Measurements from ENCODE around the gene SUB1.
"Not testable (repeated sequence)": the region's sequence is repeated elsewhere in the genome, so short reads cannot be mapped to it uniquely, and the experiment has no call there.

SUB1 gene

DNA sequence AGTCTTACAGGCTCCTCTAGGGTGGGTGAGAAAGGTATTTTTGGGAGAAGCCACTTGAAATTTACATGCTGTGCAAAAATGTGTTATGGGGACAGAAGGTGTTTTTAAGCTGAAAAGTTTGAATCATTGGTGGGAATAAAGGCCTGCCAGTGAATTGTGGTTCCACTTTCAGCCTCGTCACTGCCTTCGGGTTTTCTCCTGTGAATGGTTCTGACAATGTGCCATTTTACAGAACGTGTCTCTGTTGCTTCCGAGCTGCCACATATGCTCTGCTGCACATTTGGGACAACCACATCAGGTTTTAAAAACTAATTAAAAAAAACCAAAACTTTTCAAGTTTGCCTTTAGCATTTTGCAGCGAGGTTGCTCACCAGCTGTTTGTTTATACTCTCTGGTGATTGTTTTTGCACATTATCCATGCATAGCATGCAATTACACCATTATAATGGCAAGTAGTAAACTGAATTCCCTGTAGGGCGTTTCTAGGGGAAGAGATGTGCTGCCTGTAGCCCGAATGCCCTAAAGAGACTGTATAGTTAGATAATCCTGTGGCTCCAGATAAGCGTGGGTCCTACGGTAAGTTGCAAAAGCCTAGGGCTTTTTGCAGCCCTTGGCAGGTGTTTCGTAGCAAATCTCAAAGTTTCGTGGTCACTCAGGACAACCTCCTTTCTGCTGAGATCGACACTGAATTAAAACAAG is 40.1 kb upstream of the SUB1 start:
- H3K27me3 ChIP-seq (ENCODE audit: insufficient read depth, low read length), result no peaks in the 10 kb centered on the region
- H2BK5ac ChIP-seq (ENCODE audit: low read depth, low read length, poor library complexity), result no peak overlapping the region
- DNase-seq, result no peak
- H2BK120ac ChIP-seq (ENCODE audit: insufficient read depth, low read length, poor library complexity), result no peak overlapping the region
- peaks cover 2 to 4% of the 10 kb centered on the region in 2 experiments for H3K4me1 ChIP-seq (ENCODE audit: control insufficient read depth in 1 of 2, insufficient read depth in 2 of 2, low read length in 2 of 2)
- no peaks in the 10 kb centered on the region for H3K79me1 ChIP-seq (ENCODE audit: low read length)
- no peak overlapping the region for H2AK5ac ChIP-seq (ENCODE audit: low read length)
- H3K14ac ChIP-seq (ENCODE audit: low read length), result no peak overlapping the region
- H3K9me3 ChIP-seq (ENCODE audit: insufficient read depth, low read depth, low read length), result no peaks in the 10 kb centered on the region
- no peak overlapping the region for H3K23ac ChIP-seq (ENCODE audit: low read length)
- no peak overlapping the region for H3K9ac ChIP-seq (ENCODE audit: low read length)
- no peaks in the 10 kb centered on the region for H3K36me3 ChIP-seq (ENCODE audit: control insufficient read depth in 1 of 2, insufficient read depth in 2 of 2, low read length in 2 of 2)
- H4K8ac ChIP-seq (ENCODE audit: low read depth, low read length), result no peak overlapping the region
- no peak overlapping the region for H3K4ac ChIP-seq (ENCODE audit: low read depth, low read length)
- no peak overlapping the region for H3K27ac ChIP-seq (ENCODE audit: low read depth, low read length)
- H2BK12ac ChIP-seq (ENCODE audit: low read length), result no peak overlapping the region
- no peak overlapping the region for H4K91ac ChIP-seq (ENCODE audit: low read depth, low read length)
- H3K4me2 ChIP-seq (ENCODE audit: low read length), result no peak overlapping the region
- H3K18ac ChIP-seq (ENCODE audit: low read length), result no peak overlapping the region
- no peak overlapping the region for H2AFZ ChIP-seq (ENCODE audit: insufficient read depth, low read length, poor library complexity)
- H3K79me2 ChIP-seq (ENCODE audit: control insufficient read depth, insufficient read depth, low read length, poor library complexity), result no peaks in the 10 kb centered on the region
- H3K4me3 ChIP-seq (ENCODE audit: low read depth, low read length), result no peak overlapping the region
- no CpG with 5 or more reads among the region's 12 CpGs for WGBS (ENCODE audit: extremely low coverage, insufficient coverage, insufficient read length)
- H4K12ac ChIP-seq (ENCODE audit: low read depth, low read length), result no peak overlapping the region

DNA sequence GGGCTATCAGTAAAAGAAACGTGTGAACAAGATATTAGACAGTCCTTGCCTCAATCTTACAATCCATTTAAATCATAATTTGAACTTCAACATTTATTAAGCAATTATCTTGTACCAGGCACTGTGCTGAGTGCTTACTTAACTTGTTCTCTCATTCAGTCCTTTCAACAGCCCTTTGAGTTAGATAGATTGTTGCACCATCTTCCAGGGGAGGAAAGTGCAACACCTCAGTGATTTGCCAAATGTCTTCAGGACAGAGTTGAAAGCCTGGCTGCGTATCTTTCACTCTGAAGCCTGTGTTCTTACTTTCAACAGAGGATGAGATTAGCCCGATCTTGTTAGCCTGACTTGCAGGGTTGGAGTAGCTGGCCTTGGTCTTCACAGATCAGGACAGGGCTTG is 34.2 kb upstream of the SUB1 start:
- H2BK120ac ChIP-seq (ENCODE audit: insufficient read depth, low read length, poor library complexity), result no peak overlapping the region
- H3K14ac ChIP-seq (ENCODE audit: low read length), result no peak overlapping the region
- H3K4me2 ChIP-seq (ENCODE audit: low read length), result no peak overlapping the region
- no peaks in the 10 kb centered on the region for H3K79me1 ChIP-seq (ENCODE audit: low read length)
- no peak overlapping the region for H3K23ac ChIP-seq (ENCODE audit: low read length)
- H3K79me2 ChIP-seq (ENCODE audit: control insufficient read depth, insufficient read depth, low read length, poor library complexity), result no peaks in the 10 kb centered on the region
- no peak for DNase-seq
- H3K9ac ChIP-seq (ENCODE audit: low read length), result no peak overlapping the region
- H3K4ac ChIP-seq (ENCODE audit: low read depth, low read length), result no peak overlapping the region
- no peaks in the 10 kb centered on the region for H3K36me3 ChIP-seq (ENCODE audit: control insufficient read depth in 1 of 2, insufficient read depth in 2 of 2, low read length in 2 of 2)
- H3K9me3 ChIP-seq (ENCODE audit: insufficient read depth, low read depth, low read length), result peaks cover 5% of the 10 kb centered on the region
- no peak overlapping the region for H4K12ac ChIP-seq (ENCODE audit: low read depth, low read length)
- no peaks in the 10 kb centered on the region for H3K27me3 ChIP-seq (ENCODE audit: insufficient read depth, low read length)
- no peak overlapping the region for H2AK5ac ChIP-seq (ENCODE audit: low read length)
- no peak overlapping the region for H4K8ac ChIP-seq (ENCODE audit: low read depth, low read length)
- H2BK5ac ChIP-seq (ENCODE audit: low read depth, low read length, poor library complexity), result no peak overlapping the region
- H4K91ac ChIP-seq (ENCODE audit: low read depth, low read length), result no peak overlapping the region
- H2BK12ac ChIP-seq (ENCODE audit: low read length), result no peak overlapping the region
- H3K4me1 ChIP-seq (ENCODE audit: control insufficient read depth in 1 of 2, insufficient read depth in 2 of 2, low read length in 2 of 2), result no peaks in the 10 kb centered on the region
- H3K18ac ChIP-seq (ENCODE audit: low read length), result no peak overlapping the region
- no peak overlapping the region for H3K4me3 ChIP-seq (ENCODE audit: low read depth, low read length)
- WGBS (ENCODE audit: extremely low coverage, insufficient coverage, insufficient read length), result no CpG with 5 or more reads among the region's 3 CpGs
- no peak overlapping the region for H2AFZ ChIP-seq (ENCODE audit: insufficient read depth, low read length, poor library complexity)
- H3K27ac ChIP-seq (ENCODE audit: low read depth, low read length), result no peak overlapping the region

DNA sequence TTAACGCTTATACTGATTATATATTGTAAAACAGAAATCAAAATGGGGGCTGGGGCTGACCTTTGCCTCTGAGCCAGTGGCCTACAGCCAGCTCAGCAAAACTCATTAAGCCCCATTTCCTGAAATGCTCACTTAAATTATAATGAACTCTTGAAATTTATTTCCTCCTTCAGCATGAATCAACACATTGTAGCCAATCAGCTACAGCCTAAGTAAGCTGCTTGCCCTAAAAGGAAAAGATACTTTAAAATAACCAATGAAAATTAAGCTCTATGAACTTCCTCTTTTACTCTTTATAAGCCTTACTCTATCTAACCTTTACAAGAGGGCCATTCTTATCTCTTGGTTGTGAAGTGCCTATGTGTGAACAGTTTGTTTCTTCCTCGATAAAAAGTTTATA is 33.5 kb upstream of the SUB1 start:
- no peak overlapping the region for H4K8ac ChIP-seq (ENCODE audit: low read depth, low read length)
- H4K91ac ChIP-seq (ENCODE audit: low read depth, low read length), result no peak overlapping the region
- no peak overlapping the region for H3K14ac ChIP-seq (ENCODE audit: low read length)
- no peak overlapping the region for H3K4me3 ChIP-seq (ENCODE audit: low read depth, low read length)
- no CpG with 5 or more reads among the region's 2 CpGs for WGBS (ENCODE audit: extremely low coverage, insufficient coverage, insufficient read length)
- H2BK12ac ChIP-seq (ENCODE audit: low read length), result no peak overlapping the region
- H3K79me2 ChIP-seq (ENCODE audit: control insufficient read depth, insufficient read depth, low read length, poor library complexity), result no peaks in the 10 kb centered on the region
- H3K79me1 ChIP-seq (ENCODE audit: low read length), result no peaks in the 10 kb centered on the region
- no peak overlapping the region for H2AK5ac ChIP-seq (ENCODE audit: low read length)
- no peak overlapping the region for H2BK5ac ChIP-seq (ENCODE audit: low read depth, low read length, poor library complexity)
- no peak overlapping the region for H2BK120ac ChIP-seq (ENCODE audit: insufficient read depth, low read length, poor library complexity)
- H3K27me3 ChIP-seq (ENCODE audit: insufficient read depth, low read length), result no peaks in the 10 kb centered on the region
- no peak overlapping the region for H3K9ac ChIP-seq (ENCODE audit: low read length)
- no peak overlapping the region for H2AFZ ChIP-seq (ENCODE audit: insufficient read depth, low read length, poor library complexity)
- no peak overlapping the region for H3K18ac ChIP-seq (ENCODE audit: low read length)
- H3K4ac ChIP-seq (ENCODE audit: low read depth, low read length), result no peak overlapping the region
- no peaks in the 10 kb centered on the region for H3K4me1 ChIP-seq (ENCODE audit: control insufficient read depth in 1 of 2, insufficient read depth in 2 of 2, low read length in 2 of 2)
- no peak overlapping the region for H4K12ac ChIP-seq (ENCODE audit: low read depth, low read length)
- no peak overlapping the region for H3K27ac ChIP-seq (ENCODE audit: low read depth, low read length)
- no peaks in the 10 kb centered on the region for H3K36me3 ChIP-seq (ENCODE audit: control insufficient read depth in 1 of 2, insufficient read depth in 2 of 2, low read length in 2 of 2)
- H3K23ac ChIP-seq (ENCODE audit: low read length), result no peak overlapping the region
- no peak for DNase-seq
- peaks cover 5% of the 10 kb centered on the region for H3K9me3 ChIP-seq (ENCODE audit: insufficient read depth, low read depth, low read length)
- H3K4me2 ChIP-seq (ENCODE audit: low read length), result no peak overlapping the region

DNA sequence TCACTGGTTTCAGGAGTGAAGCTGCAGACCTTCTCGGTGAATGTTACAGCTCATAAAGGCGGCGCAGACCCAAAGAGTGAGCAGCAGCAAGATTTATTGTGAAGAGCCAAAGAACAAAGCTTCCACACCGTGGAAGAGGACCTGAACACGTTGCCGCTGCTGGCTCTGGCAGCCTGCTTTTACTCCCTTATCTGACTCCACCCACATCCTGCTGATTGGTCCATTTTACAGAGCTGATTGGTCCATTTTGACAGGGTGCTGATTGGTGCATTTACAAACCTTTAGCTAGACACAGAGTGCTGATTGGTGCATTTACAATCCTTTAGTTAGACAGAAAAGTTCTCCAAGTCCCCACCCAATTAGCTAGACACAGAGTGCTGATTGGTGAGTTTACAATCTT is 32.9 kb upstream of the SUB1 start:
- not testable (repeated sequence) for DNase-seq; H4K8ac ChIP-seq (ENCODE audit: low read depth, low read length); H3K14ac ChIP-seq (ENCODE audit: low read length); H3K4me3 ChIP-seq (ENCODE audit: low read depth, low read length); H3K36me3 ChIP-seq (ENCODE audit: control insufficient read depth in 1 of 2, insufficient read depth in 2 of 2, low read length in 2 of 2); H3K4me1 ChIP-seq (ENCODE audit: control insufficient read depth in 1 of 2, insufficient read depth in 2 of 2, low read length in 2 of 2); H3K27me3 ChIP-seq (ENCODE audit: insufficient read depth, low read length); H2AK5ac ChIP-seq (ENCODE audit: low read length); H2AFZ ChIP-seq (ENCODE audit: insufficient read depth, low read length, poor library complexity); H3K9me3 ChIP-seq (ENCODE audit: insufficient read depth, low read depth, low read length); H2BK120ac ChIP-seq (ENCODE audit: insufficient read depth, low read length, poor library complexity); H3K79me1 ChIP-seq (ENCODE audit: low read length); H3K4me2 ChIP-seq (ENCODE audit: low read length); H3K18ac ChIP-seq (ENCODE audit: low read length); H3K4ac ChIP-seq (ENCODE audit: low read depth, low read length); H4K12ac ChIP-seq (ENCODE audit: low read depth, low read length); H3K79me2 ChIP-seq (ENCODE audit: control insufficient read depth, insufficient read depth, low read length, poor library complexity); H3K23ac ChIP-seq (ENCODE audit: low read length); H2BK5ac ChIP-seq (ENCODE audit: low read depth, low read length, poor library complexity); H4K91ac ChIP-seq (ENCODE audit: low read depth, low read length); H2BK12ac ChIP-seq (ENCODE audit: low read length); H3K27ac ChIP-seq (ENCODE audit: low read depth, low read length); H3K9ac ChIP-seq (ENCODE audit: low read length)
- WGBS (ENCODE audit: extremely low coverage, insufficient coverage, insufficient read length), result no CpG with 5 or more reads among the region's 6 CpGs

All from trophoblast cell (in vitro differentiated cells and primary cell).